Calu3 (cell line): ENCODE results near the gene RPS19. TPM values are rescaled to one million over a fixed set of nuclear protein-coding genes. Genes with fewer than 3 reads are reported as not detected.
"Not testable (repeated sequence)": the region's sequence is repeated elsewhere in the genome, so short reads cannot be mapped to it uniquely, and the experiment has no call there.

Experiments
- BruUV-seq: library from RNA; stranded (reverse); fragments of 400-500 nt; replicated peaks from 2 replicates; lab custom pipeline; 2021; lab: Mats Ljungman, UMichigan
- CTCF ChIA-PET: fragments of 300-600 bp; sonication (Branson Sonifier 250); formaldehyde crosslinking; loops from one replicate; lab custom pipeline; 2022; ENCODE audit warnings: antibody characterized with exemption; lab: Charles Lee
- DNase-seq: peaks from one replicate; pipeline ENCODE4 v3.0.0; 2022
- H3K27ac Mint-ChIP-seq: one replicate; pipeline ENCODE4 v1.8.0; 2022; ENCODE audit warnings: mixed read lengths; ENCODE audit not compliant: unreplicated experiment
- H3K27me3 Mint-ChIP-seq: one replicate; pipeline ENCODE4 v1.8.0; 2022; ENCODE audit warnings: mixed read lengths; ENCODE audit not compliant: unreplicated experiment
- H3K36me3 Mint-ChIP-seq: one replicate; pipeline ENCODE4 v1.8.0; 2022; ENCODE audit warnings: mild to moderate bottlenecking, moderate library complexity, mixed read lengths; ENCODE audit not compliant: insufficient read depth, unreplicated experiment
- H3K4me1 Mint-ChIP-seq: one replicate; pipeline ENCODE4 v1.8.0; 2022; ENCODE audit warnings: mild to moderate bottlenecking, low read depth, mixed read lengths; ENCODE audit not compliant: unreplicated experiment
- H3K4me3 Mint-ChIP-seq: one replicate; pipeline ENCODE4 v1.8.0; 2022; ENCODE audit warnings: mild to moderate bottlenecking, low read depth, moderate library complexity, mixed read lengths; ENCODE audit not compliant: unreplicated experiment
- H3K9me3 Mint-ChIP-seq: one replicate; pipeline ENCODE4 v1.8.0; 2022; ENCODE audit warnings: low read depth, mixed read lengths; ENCODE audit not compliant: unreplicated experiment
- CTCF ChIP-seq: fragments of 200-600 bp; IDR thresholded peaks from one replicate; pipeline ENCODE4 v1.8.0; 2022; ENCODE audit warnings: antibody characterized with exemption; ENCODE audit not compliant: unreplicated experiment
- intact Hi-C: fragments of 100-400 bp; cut with micrococcal nuclease; formaldehyde crosslinking; loops from one replicate; pipeline ENCODE4 v1.10.0; 2022; ENCODE audit not compliant: unreplicated experiment
- total RNA-seq: library from RNA; stranded (reverse); gene quantifications from 2 replicates; pipeline ENCODE4 v1.2.3, GENCODE V29; 2022

RPS19 gene
- total RNA-seq, 1 experiment from 2014 or later, result 2,220 TPM

- Mint-ChIP-seq H3K27ac (no peak overlapping the region), H3K4me1 (no peaks in the 10 kb centered on the region), H3K9me3 (no peaks in the 10 kb centered on the region), H3K4me3 (no peak overlapping the region), H3K27me3 (no peaks in the 10 kb centered on the region), H3K36me3 (peaks cover 11% of the 10 kb centered on the region)
- no peak for TF ChIP-seq CTCF
- no peak for DNase-seq
- intact Hi-C loops, result no loop called here
- CTCF ChIA-PET, result no interaction called here
- no TSS peak for BruUV-seq
Observed at GRCh38 chr19:41913538-41914423, 53.7 kb downstream of the RPS19 start.

- H3K36me3 Mint-ChIP-seq, result peaks cover 11% of the 10 kb centered on the region
- H3K4me3 Mint-ChIP-seq, H3K27me3 Mint-ChIP-seq, DNase-seq, H3K27ac Mint-ChIP-seq, H3K4me1 Mint-ChIP-seq, intact Hi-C loops, CTCF ChIA-PET, H3K9me3 Mint-ChIP-seq, BruUV-seq: not testable (repeated sequence)
Observed at GRCh38 chr19:41914424-41914834, 54.4 kb downstream of the RPS19 start.

GRCh38 chr19:41915021-41915775 is 55.1 kb downstream of the RPS19 start:
- no peaks in the 10 kb centered on the region for H3K9me3 Mint-ChIP-seq
- DNase-seq, result no peak
- TF ChIP-seq CTCF, result no peak
- peaks cover 11% of the 10 kb centered on the region for H3K36me3 Mint-ChIP-seq
- no peak overlapping the region for H3K4me3 Mint-ChIP-seq
- H3K27me3 Mint-ChIP-seq, result no peaks in the 10 kb centered on the region
- intact Hi-C loops, result no loop called here
- no TSS peak for BruUV-seq
- no peak overlapping the region for H3K27ac Mint-ChIP-seq
- no peaks in the 10 kb centered on the region for H3K4me1 Mint-ChIP-seq
- CTCF ChIA-PET, result no interaction called here

GRCh38 chr19:41915776-41916414 is 55.8 kb downstream of the RPS19 start:
- Mint-ChIP-seq H3K27me3 (no peaks in the 10 kb centered on the region), H3K4me3 (no peak overlapping the region), H3K36me3 (peaks cover 10% of the 10 kb centered on the region), H3K27ac (no peak overlapping the region), H3K4me1 (no peaks in the 10 kb centered on the region), H3K9me3 (no peaks in the 10 kb centered on the region)
- no peak for DNase-seq
- CTCF ChIA-PET, result no interaction called here
- no TSS peak for BruUV-seq
- TF ChIP-seq CTCF, result no peak
- intact Hi-C loops, result no loop called here
